ENCODE data around the gene DNAJB6. TPM values are rescaled to one million over a fixed set of nuclear protein-coding genes. Genes with fewer than 3 reads are reported as not detected.

Gene DNAJB6
- total RNA-seq, 2 donors from 2014 or later = 78.0 to 81.8 TPM

GRCh38 chr7:157361537-157361936 lies 24.7 kb downstream of the DNAJB6 start:
- Histone ChIP-seq H3K36me3 (peaks cover 8% of the 10 kb centered on the region), H3K4me3 (no peak overlapping the region), H3K4me1 (no peaks in the 10 kb centered on the region), H3K27ac (no peak overlapping the region), H3K27me3 (no peaks in the 10 kb centered on the region), H3K9ac (ENCODE audit: low read depth in 2 of 2, low read length in 2 of 2) (no peak overlapping the region), H3K9me3 (no peaks in the 10 kb centered on the region)
- no peak for TF ChIP-seq CTCF (IDR thresholded peaks at IDR 0.05)
- intact Hi-C loops (cut with DNase I) = no loop called here
- no peak for DNase-seq

- Histone ChIP-seq H3K4me1 (no peaks in the 10 kb centered on the region), H3K9ac (ENCODE audit: low read depth in 2 of 2, low read length in 2 of 2) (no peak overlapping the region), H3K36me3 (peaks cover 8% of the 10 kb centered on the region), H3K27me3 (no peaks in the 10 kb centered on the region), H3K4me3 (no peak overlapping the region), H3K27ac (no peak overlapping the region), H3K9me3 (no peaks in the 10 kb centered on the region)
- no peak for DNase-seq
- intact Hi-C loops (cut with DNase I) = no loop called here
- TF ChIP-seq CTCF (IDR thresholded peaks at IDR 0.05) = no peak
These were observed 25.9 kb downstream of the DNAJB6 start for GRCh38 chr7:157362729-157363128.

- intact Hi-C loops (cut with DNase I) = no loop called here
- H3K36me3 ChIP-seq = peaks cover 31% of the 10 kb centered on the region
These were observed 29.9 kb downstream of the DNAJB6 start for GRCh38 chr7:157366722-157367121.

GRCh38 chr7:157368955-157369354 lies 32.2 kb downstream of the DNAJB6 start:
- peaks cover 31% of the 10 kb centered on the region for H3K36me3 ChIP-seq

More at GRCh38 chr7:157366722-157367121, 29.9 kb downstream of the DNAJB6 start:
- no peak for TF ChIP-seq CTCF (IDR thresholded peaks at IDR 0.05)
- Histone ChIP-seq H3K27ac (no peak overlapping the region), H3K27me3 (no peaks in the 10 kb centered on the region), H3K9me3 (no peaks in the 10 kb centered on the region), H3K4me3 (no peak overlapping the region), H3K9ac (ENCODE audit: low read depth in 2 of 2, low read length in 2 of 2) (no peak overlapping the region), H3K4me1 (no peaks in the 10 kb centered on the region)
- DNase-seq = no peak

GRCh38 chr7:157370742-157371141 lies 33.9 kb downstream of the DNAJB6 start:
- no peak for TF ChIP-seq CTCF (IDR thresholded peaks at IDR 0.05)
- no peak for DNase-seq
- Histone ChIP-seq H3K36me3 (peaks cover 22% of the 10 kb centered on the region), H3K27me3 (no peaks in the 10 kb centered on the region), H3K4me3 (no peak overlapping the region), H3K9ac (ENCODE audit: low read depth in 2 of 2, low read length in 2 of 2) (no peak overlapping the region), H3K4me1 (no peaks in the 10 kb centered on the region), H3K9me3 (no peaks in the 10 kb centered on the region), H3K27ac (no peak overlapping the region)
- intact Hi-C loops (cut with DNase I) = no loop called here

More at GRCh38 chr7:157368955-157369354, 32.2 kb downstream of the DNAJB6 start:
- no peak for DNase-seq
- Histone ChIP-seq H3K27me3 (no peaks in the 10 kb centered on the region), H3K27ac (no peak overlapping the region), H3K4me1 (no peaks in the 10 kb centered on the region), H3K9ac (ENCODE audit: low read depth in 2 of 2, low read length in 2 of 2) (no peak overlapping the region), H3K4me3 (no peak overlapping the region), H3K9me3 (no peaks in the 10 kb centered on the region)
- no peak for TF ChIP-seq CTCF (IDR thresholded peaks at IDR 0.05)
- intact Hi-C loops (cut with DNase I) = no loop called here
